Loucy (cell line): ENCODE data around the gene FAM83D.

ENCODE experiments used
- CTCF ChIP-seq: fragments of 200-600 bp; sonication (generic); conservative IDR thresholded peaks from 2 replicates; pipeline ENCODE4 v1.5.1; 2014; ENCODE audit warnings: mild to moderate bottlenecking, antibody characterized with exemption, low read length
- EZH2phosphoT487 ChIP-seq: fragments of 200-600 bp; IDR thresholded peaks from 2 replicates; pipeline ENCODE4 v1.6.1; 2018; ENCODE audit warnings: antibody characterized with exemption, mild to moderate bottlenecking, moderate library complexity, borderline replicate concordance

- TF ChIP-seq CTCF (no peak), EZH2phosphoT487 (no peak)
Observed at GRCh38 chr20:38937978-38938473, 11.8 kb downstream of the FAM83D start.
